ENCODE measurements around the gene LRMDA. TPM values are rescaled to one million over a fixed set of nuclear protein-coding genes. Genes with fewer than 3 reads are reported as not detected.
A peak's percentile ranks its signal among the peaks of the same experiment; 100 is the strongest.

Gene LRMDA
- total and polyA plus RNA-seq, 2 donors from 2014 or later, result 23.2 to 48.6 TPM

DNA sequence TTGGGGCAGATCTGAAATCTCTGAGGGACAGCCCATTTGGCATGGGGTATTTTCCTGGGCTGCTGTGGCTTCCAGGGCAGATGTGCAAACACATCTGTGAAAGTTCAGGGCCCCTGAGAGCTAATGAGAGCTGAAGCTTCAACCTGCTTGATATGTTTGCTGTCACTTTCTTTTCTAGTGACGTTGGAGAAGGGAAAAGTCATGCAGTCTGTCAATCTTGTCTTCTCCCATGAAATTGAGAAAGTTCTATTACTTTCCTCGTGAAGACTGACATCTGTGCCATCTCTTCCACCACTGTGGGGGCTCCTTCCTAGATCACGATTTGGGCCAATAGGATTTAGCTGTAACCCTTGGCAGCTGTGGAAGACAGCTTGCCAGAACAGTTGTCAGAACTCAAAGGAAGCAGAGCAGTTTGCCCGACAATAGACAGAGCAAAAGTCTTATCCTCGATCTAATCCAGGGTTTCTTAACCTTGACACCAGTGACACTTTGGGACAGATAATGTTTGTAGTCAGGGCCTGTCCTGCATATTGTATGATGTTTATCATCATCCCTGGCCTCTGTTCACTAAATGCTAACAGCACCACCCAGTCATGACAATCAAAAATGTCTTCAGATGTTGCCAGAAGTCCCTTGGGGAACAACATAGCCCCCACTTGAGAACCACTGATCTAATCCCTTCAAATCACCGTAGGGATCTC, 586.5 kb downstream of the LRMDA start:
- TF ChIP-seq, protein P1, sequence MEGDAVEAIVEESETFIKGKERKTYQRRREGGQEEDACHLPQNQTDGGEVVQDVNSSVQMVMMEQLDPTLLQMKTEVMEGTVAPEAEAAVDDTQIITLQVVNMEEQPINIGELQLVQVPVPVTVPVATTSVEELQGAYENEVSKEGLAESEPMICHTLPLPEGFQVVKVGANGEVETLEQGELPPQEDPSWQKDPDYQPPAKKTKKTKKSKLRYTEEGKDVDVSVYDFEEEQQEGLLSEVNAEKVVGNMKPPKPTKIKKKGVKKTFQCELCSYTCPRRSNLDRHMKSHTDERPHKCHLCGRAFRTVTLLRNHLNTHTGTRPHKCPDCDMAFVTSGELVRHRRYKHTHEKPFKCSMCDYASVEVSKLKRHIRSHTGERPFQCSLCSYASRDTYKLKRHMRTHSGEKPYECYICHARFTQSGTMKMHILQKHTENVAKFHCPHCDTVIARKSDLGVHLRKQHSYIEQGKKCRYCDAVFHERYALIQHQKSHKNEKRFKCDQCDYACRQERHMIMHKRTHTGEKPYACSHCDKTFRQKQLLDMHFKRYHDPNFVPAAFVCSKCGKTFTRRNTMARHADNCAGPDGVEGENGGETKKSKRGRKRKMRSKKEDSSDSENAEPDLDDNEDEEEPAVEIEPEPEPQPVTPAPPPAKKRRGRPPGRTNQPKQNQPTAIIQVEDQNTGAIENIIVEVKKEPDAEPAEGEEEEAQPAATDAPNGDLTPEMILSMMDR (IDR thresholded peaks at IDR 0.05; ENCODE audit: borderline replicate concordance, extremely low read depth, insufficient read depth), result no peak
- no peak for FAIRE-seq
- DNase-seq, result no peak

DNA sequence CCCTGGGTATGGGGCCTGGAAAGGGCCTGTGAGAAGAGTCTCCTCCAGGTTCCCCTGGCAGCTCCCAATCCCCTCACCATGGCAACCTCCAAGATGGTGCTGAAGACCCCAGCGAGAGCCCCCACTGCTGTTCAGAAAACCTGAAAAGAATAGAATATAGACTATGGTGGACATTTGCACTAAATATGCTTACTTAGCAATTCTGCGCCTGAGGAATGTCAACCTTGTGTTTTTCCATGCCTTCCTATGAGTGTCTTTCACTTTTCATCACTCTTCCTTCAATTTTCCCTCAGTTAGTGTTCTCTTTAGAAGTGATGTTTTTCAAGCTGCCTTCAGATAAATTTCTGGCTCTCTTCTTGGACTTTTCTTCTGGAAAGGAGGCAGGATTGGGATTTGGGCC, 589.2 kb downstream of the LRMDA start:
- Histone ChIP-seq H3K4me1 (ENCODE audit: control insufficient read depth in 2 of 3, insufficient read depth in 2 of 3, low read depth in 1 of 3, low read length in 3 of 3) (no peaks in the 10 kb centered on the region), H3K4me3 (ENCODE audit: low read length in 3 of 3) (no peak overlapping the region), H3K27ac (ENCODE audit: low read depth in 2 of 2, low read length in 2 of 2) (no peak overlapping the region), H3K9me3 (ENCODE audit: control insufficient read depth in 2 of 3, insufficient read depth in 1 of 3, low read length in 3 of 3) (no peaks in the 10 kb centered on the region), H3K9ac (ENCODE audit: low read length in 3 of 3) (no peak overlapping the region), H3K36me3 (ENCODE audit: control insufficient read depth in 2 of 3, insufficient read depth in 3 of 3, low read length in 3 of 3) (no peaks in the 10 kb centered on the region), H3K27me3 (ENCODE audit: control insufficient read depth, insufficient read depth, low read length) (no peaks in the 10 kb centered on the region)
- intact Hi-C loops (cut with DNase I), result no loop called here
- TF ChIP-seq, protein P1 (IDR thresholded peaks at IDR 0.05; ENCODE audit: borderline replicate concordance, extremely low read depth, insufficient read depth), result no peak
- DNase-seq, result no peak
- FAIRE-seq, result no peak

More for the DNA sequence above, 586.5 kb downstream of the LRMDA start:
- Histone ChIP-seq H3K9ac (ENCODE audit: low read length in 3 of 3) (no peak overlapping the region), H3K9me3 (ENCODE audit: control insufficient read depth in 2 of 3, insufficient read depth in 1 of 3, low read length in 3 of 3) (no peaks in the 10 kb centered on the region), H3K4me1 (ENCODE audit: control insufficient read depth in 2 of 3, insufficient read depth in 2 of 3, low read depth in 1 of 3, low read length in 3 of 3) (no peaks in the 10 kb centered on the region), H3K36me3 (ENCODE audit: control insufficient read depth in 2 of 3, insufficient read depth in 3 of 3, low read length in 3 of 3) (no peaks in the 10 kb centered on the region), H3K27ac (ENCODE audit: low read depth in 2 of 2, low read length in 2 of 2) (no peak overlapping the region), H3K27me3 (ENCODE audit: control insufficient read depth, insufficient read depth, low read length) (no peaks in the 10 kb centered on the region), H3K4me3 (ENCODE audit: low read length in 3 of 3) (no peak overlapping the region)
- intact Hi-C loops (cut with DNase I), result no loop called here

DNA sequence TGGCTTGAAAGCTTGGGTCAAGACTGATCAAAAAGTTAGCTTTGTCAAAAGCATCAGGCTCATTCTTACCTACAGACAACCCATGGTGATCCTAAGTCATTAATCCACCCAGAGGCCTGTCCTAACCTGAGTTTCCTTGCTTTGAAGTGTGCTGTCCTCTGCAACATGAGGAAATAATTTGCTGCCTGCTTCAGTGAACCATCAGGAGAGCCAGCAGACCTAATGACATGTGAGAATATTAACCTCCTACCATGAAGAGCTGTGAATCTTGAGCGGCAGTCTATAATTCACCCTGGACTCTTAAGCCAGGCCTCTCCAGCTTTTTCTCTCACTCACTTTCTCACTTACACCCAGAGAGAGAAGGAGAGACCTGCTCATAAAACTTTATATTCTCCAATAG, 590.0 kb downstream of the LRMDA start:
- Histone ChIP-seq H3K4me3 (ENCODE audit: low read length in 3 of 3) (no peak overlapping the region), H3K27ac (ENCODE audit: low read depth in 2 of 2, low read length in 2 of 2) (no peak overlapping the region), H3K36me3 (ENCODE audit: control insufficient read depth in 2 of 3, insufficient read depth in 3 of 3, low read length in 3 of 3) (no peaks in the 10 kb centered on the region), H3K9ac (ENCODE audit: low read length in 3 of 3) (no peak overlapping the region), H3K9me3 (ENCODE audit: control insufficient read depth in 2 of 3, insufficient read depth in 1 of 3, low read length in 3 of 3) (no peaks in the 10 kb centered on the region), H3K4me1 (ENCODE audit: control insufficient read depth in 2 of 3, insufficient read depth in 2 of 3, low read depth in 1 of 3, low read length in 3 of 3) (no peaks in the 10 kb centered on the region), H3K27me3 (ENCODE audit: control insufficient read depth, insufficient read depth, low read length) (no peaks in the 10 kb centered on the region)
- intact Hi-C loops (cut with DNase I), result no loop called here
- TF ChIP-seq, protein P1 (IDR thresholded peaks at IDR 0.05; ENCODE audit: borderline replicate concordance, extremely low read depth, insufficient read depth), result no peak
- FAIRE-seq, result no peak
- peak in 4 of 5 donors; percentile 65 to 91 (median 76) for DNase-seq
